ENCODE measurements around the gene DDI1. TPM values are rescaled to one million over a fixed set of nuclear protein-coding genes. Genes with fewer than 3 reads are reported as not detected.

Gene DDI1
- total and polyA plus RNA-seq, 3 donors from 2014 or later, result 17.8 to 49.4 (median 41.1) TPM

DNA sequence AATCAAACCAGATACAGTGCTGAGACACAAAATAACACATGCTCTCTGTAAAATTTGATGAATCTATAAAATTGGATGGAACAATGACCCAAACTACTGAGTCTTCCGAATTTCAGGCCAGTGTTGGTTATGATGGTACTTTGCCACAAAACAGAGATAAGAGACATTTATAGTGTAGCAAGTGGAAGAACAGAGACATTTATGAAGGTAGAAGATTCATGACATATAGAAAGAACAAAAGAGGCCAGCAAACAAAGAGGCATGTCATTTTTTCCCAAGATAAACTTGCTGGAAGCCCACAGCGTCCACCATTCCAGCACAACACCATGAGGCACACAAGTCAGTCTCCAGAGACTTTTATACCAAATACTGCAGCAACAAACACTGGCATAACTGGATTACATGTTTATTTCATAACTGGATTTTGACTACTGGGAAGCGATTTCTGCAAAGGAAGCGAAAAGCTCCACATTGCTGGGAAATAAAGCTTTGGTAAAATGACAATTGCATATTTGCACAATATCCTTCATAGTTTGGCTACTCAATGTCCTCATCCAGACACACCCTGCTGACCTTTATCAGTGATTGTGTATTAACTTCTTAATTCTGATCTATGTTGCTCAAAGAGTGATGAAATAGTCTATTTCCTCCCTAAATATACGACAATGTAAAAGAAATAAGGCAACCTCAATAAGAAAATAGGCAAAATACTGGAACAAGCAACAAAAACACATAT, 17.5 kb downstream of the DDI1 start:
- TF ChIP-seq POLR2A (IDR thresholded peaks at IDR 0.05), result no peak
- TF ChIP-seq, protein P1, sequence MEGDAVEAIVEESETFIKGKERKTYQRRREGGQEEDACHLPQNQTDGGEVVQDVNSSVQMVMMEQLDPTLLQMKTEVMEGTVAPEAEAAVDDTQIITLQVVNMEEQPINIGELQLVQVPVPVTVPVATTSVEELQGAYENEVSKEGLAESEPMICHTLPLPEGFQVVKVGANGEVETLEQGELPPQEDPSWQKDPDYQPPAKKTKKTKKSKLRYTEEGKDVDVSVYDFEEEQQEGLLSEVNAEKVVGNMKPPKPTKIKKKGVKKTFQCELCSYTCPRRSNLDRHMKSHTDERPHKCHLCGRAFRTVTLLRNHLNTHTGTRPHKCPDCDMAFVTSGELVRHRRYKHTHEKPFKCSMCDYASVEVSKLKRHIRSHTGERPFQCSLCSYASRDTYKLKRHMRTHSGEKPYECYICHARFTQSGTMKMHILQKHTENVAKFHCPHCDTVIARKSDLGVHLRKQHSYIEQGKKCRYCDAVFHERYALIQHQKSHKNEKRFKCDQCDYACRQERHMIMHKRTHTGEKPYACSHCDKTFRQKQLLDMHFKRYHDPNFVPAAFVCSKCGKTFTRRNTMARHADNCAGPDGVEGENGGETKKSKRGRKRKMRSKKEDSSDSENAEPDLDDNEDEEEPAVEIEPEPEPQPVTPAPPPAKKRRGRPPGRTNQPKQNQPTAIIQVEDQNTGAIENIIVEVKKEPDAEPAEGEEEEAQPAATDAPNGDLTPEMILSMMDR (IDR thresholded peaks at IDR 0.05), result no peak
- Histone ChIP-seq H3K9me3 (no peaks in the 10 kb centered on the region), H3K36me3 (ENCODE audit: low read depth, missing control alignments) (no peaks in the 10 kb centered on the region), H3K4me3 (no peak overlapping the region), H3K4me1 (no peaks in the 10 kb centered on the region), H3K27ac (no peak overlapping the region), H3K27me3 (no peaks in the 10 kb centered on the region)
- DNase-seq, result no peak
- WGBS, 2 donors, result 72 to 73% methylated on average over 5 of the region's 5 CpGs
- intact Hi-C loops (cut with DNase I; ENCODE audit: low total_unique reads), result no loop called here

DNA sequence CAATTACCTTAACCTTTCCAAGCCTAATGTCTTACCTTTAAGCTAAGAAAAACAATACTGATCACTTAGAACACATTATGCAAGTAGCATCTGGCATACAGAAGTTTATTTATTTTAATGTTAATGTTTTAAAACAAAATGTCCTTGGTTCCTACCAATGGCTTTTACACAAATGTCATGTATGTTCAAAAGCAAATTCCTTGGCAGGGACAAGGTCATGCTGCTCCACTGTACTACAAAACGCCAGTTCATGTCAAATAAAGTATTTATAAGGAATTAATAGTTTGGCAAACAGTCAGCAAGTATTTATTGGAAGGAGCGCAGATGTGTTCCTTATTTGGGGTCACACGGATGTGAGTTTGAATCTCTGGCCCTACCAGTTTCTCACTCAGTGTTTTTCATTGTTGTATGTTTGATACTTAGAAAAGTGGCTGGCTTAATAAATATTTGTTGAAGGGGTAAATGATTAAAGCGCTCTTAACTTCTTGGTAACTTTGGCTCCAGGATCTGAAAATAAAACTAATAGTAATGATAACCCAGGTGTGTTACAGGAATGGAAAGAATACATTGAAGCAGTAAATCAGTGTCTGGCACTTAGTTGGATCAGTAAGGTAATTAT, 18.6 kb downstream of the DDI1 start:
- no peaks in the 10 kb centered on the region for H3K36me3 ChIP-seq (ENCODE audit: low read depth, missing control alignments)
- 85 to 88% methylated on average over 4 of the region's 4 CpGs for WGBS, 2 donors
- no peak overlapping the region for H3K4me3 ChIP-seq
- H3K4me1 ChIP-seq, result no peaks in the 10 kb centered on the region
- no peak overlapping the region for H3K27ac ChIP-seq
- no peaks in the 10 kb centered on the region for H3K27me3 ChIP-seq
- no peak for DNase-seq
- no peaks in the 10 kb centered on the region for H3K9me3 ChIP-seq
- TF ChIP-seq POLR2A (IDR thresholded peaks at IDR 0.05), result no peak
- TF ChIP-seq, protein P1 (IDR thresholded peaks at IDR 0.05), result no peak
- intact Hi-C loops (cut with DNase I; ENCODE audit: low total_unique reads), result no loop called here

DNA sequence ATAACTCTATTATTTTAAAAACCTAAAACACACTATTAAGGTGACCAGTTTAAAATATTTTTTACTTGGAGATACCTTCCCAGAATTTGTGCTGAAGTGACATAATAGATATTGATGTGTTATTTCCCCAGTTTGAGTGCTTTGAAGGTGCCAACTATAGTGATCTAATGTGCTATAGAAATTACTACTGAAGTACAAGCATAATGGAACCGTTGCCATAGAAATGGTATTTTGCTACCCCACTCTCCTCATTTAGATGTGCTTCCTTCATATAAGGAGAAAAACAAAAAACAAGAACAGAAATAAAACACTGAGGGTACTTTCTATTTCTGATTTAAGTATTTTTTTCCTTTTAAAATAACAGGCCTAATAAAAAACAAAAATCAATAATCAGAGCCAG, 19.2 kb downstream of the DDI1 start:
- Histone ChIP-seq H3K9me3 (no peaks in the 10 kb centered on the region), H3K27me3 (no peaks in the 10 kb centered on the region), H3K27ac (no peak overlapping the region), H3K36me3 (ENCODE audit: low read depth, missing control alignments) (no peaks in the 10 kb centered on the region), H3K4me3 (no peak overlapping the region), H3K4me1 (no peaks in the 10 kb centered on the region)
- no peak for DNase-seq
- intact Hi-C loops (cut with DNase I; ENCODE audit: low total_unique reads), result no loop called here
- 91 to 93% methylated on average over 1 of the region's 1 CpG for WGBS, 2 donors
- TF ChIP-seq POLR2A (IDR thresholded peaks at IDR 0.05), result no peak
- TF ChIP-seq, protein P1 (IDR thresholded peaks at IDR 0.05), result no peak

DNA sequence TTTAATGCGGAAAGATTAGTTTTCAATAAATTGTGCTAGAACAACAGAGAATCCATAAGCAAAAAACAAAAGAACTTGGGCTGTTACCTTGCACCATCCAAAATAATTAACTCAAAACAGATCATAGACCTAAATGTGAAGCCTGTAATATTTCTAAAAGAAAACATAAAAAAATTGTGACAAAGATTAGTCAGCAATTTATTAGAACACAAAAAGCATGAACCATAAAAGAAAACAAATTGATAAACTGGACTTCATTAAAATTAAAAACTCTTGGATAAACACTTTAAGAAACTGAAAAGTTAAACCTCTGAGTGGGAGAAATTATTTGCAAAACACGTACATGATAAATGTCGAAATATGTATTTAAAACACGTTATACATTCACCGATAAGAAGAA, 21.5 kb downstream of the DDI1 start:
- 81 to 83% methylated on average over 5 of the region's 5 CpGs for WGBS, 2 donors
- Histone ChIP-seq H3K4me3 (no peak overlapping the region), H3K9me3 (no peaks in the 10 kb centered on the region), H3K27me3 (no peaks in the 10 kb centered on the region), H3K4me1 (no peaks in the 10 kb centered on the region), H3K36me3 (ENCODE audit: low read depth, missing control alignments) (no peaks in the 10 kb centered on the region), H3K27ac (no peak overlapping the region)
- intact Hi-C loops (cut with DNase I; ENCODE audit: low total_unique reads), result no loop called here
- no peak for TF ChIP-seq POLR2A (IDR thresholded peaks at IDR 0.05)
- TF ChIP-seq, protein P1 (IDR thresholded peaks at IDR 0.05), result no peak
- DNase-seq, result no peak

All from testis (tissue), 3 donors.